ENCODE measurements around the gene EDAR.

EDAR gene

GRCh38 chr2:108923019-108923700, 65.9 kb downstream of the EDAR start:
- DNase-seq: no peak

- DNase-seq: no peak
Observed at GRCh38 chr2:108922141-108922915, 66.7 kb downstream of the EDAR start.

- no peak for DNase-seq
Observed at GRCh38 chr2:108921096-108922030, 67.7 kb downstream of the EDAR start.

GRCh38 chr2:108920686-108921085, 68.3 kb downstream of the EDAR start:
- DNase-seq: no peak

- DNase-seq: no peak
Observed at GRCh38 chr2:108919571-108920373, 69.2 kb downstream of the EDAR start.

- DNase-seq: no peak
Observed at GRCh38 chr2:108918941-108919341, 70.1 kb downstream of the EDAR start.

GRCh38 chr2:108918156-108918874, 70.7 kb downstream of the EDAR start:
- DNase-seq: no peak

GRCh38 chr2:108917526-108917925, 71.5 kb downstream of the EDAR start:
- no peak for DNase-seq

GRCh38 chr2:108916796-108917421, 72.1 kb downstream of the EDAR start:
- no peak for DNase-seq

- DNase-seq: no peak
Observed at GRCh38 chr2:108916122-108916795, 72.8 kb downstream of the EDAR start.

- no peak for DNase-seq
Observed at GRCh38 chr2:108912629-108912902, 76.5 kb downstream of the EDAR start.

GRCh38 chr2:108911807-108912628, 77.0 kb downstream of the EDAR start:
- no peak for DNase-seq

GRCh38 chr2:108911401-108911800, 77.6 kb downstream of the EDAR start:
- DNase-seq: no peak

GRCh38 chr2:108910541-108911396, 78.3 kb downstream of the EDAR start:
- no peak for DNase-seq

- no peak for DNase-seq
Observed at GRCh38 chr2:108910011-108910431, 79.0 kb downstream of the EDAR start.

GRCh38 chr2:108909275-108909823, 79.7 kb downstream of the EDAR start:
- no peak for DNase-seq

- no peak for DNase-seq
Observed at GRCh38 chr2:108908713-108909070, 80.3 kb downstream of the EDAR start.

GRCh38 chr2:108907822-108908712, 81.0 kb downstream of the EDAR start:
- DNase-seq: peak; percentile 15

Data from NCI-H1092 treated with DMSO at 0.1 percent for 48 hours (cell line).